ENCODE measurements around the gene CYP4F2. TPM values are rescaled to one million over a fixed set of nuclear protein-coding genes. Genes with fewer than 3 reads are reported as not detected.

The CYP4F2 gene
- total and polyA plus RNA-seq, 2 of the 8 experiments (the other 6 are each of a cell fraction or from before 2014, with no cell fraction given), result not detected

- TF ChIP-seq TAF1 (IDR thresholded peaks at IDR 0.05; ENCODE audit: low read depth, low read length), result no peak
- no peak for TF ChIP-seq NRF1 (IDR thresholded peaks at IDR 0.05; ENCODE audit: low read depth, low read length)
These were observed 59.5 kb downstream of the CYP4F2 start (continued) for GRCh38 chr19:15838351-15838750.

Data from H1 (cell line).